ENCODE results near the gene SLC44A3. TPM values are rescaled to one million over a fixed set of nuclear protein-coding genes. Genes with fewer than 3 reads are reported as not detected.
A peak's percentile ranks its signal among the peaks of the same experiment; 100 is the strongest.

Gene SLC44A3
- total and polyA plus RNA-seq, 2 of the 8 experiments (the other 6 are each of a cell fraction or from before 2014, with no cell fraction given): 4.2 to 5.0 TPM

- no peak for TF ChIP-seq SUZ12 (IDR thresholded peaks at IDR 0.05; ENCODE audit: low read length)
- no peak for TF ChIP-seq TCF12 (IDR thresholded peaks at IDR 0.05; ENCODE audit: low read depth, low read length)
- peak; percentile 24 for TF ChIP-seq PHF8 (conservative IDR thresholded peaks at IDR 0.05; ENCODE audit: low read depth, low read length)
- no peak for TF ChIP-seq TEAD4 (IDR thresholded peaks at IDR 0.05; ENCODE audit: low read depth, low read length)
- TF ChIP-seq TBP (IDR thresholded peaks at IDR 0.05; ENCODE audit: low read depth, low read length): no peak
- TF ChIP-seq ATF2 (IDR thresholded peaks at IDR 0.05; ENCODE audit: low read length): no peak
- TF ChIP-seq HDAC6 (IDR thresholded peaks at IDR 0.05; ENCODE audit: low read depth, low read length): no peak
- TF ChIP-seq NRF1 (IDR thresholded peaks at IDR 0.05; ENCODE audit: low read depth, low read length): no peak
- TF ChIP-seq EGR1 (IDR thresholded peaks at IDR 0.05; ENCODE audit: borderline replicate concordance, low read depth, low read length): no peak
- no peak for TF ChIP-seq SP4 (IDR thresholded peaks at IDR 0.05; ENCODE audit: low read length)
- no peak for TF ChIP-seq RXRA (IDR thresholded peaks at IDR 0.05; ENCODE audit: insufficient read depth, low read depth, low read length)
- TF ChIP-seq USF2 (IDR thresholded peaks at IDR 0.05; ENCODE audit: low read length): no peak; the same call in 1 of the 2 replicates
- no peak for TF ChIP-seq POLR2AphosphoS5 (IDR thresholded peaks at IDR 0.05; ENCODE audit: low read depth, low read length)
- no peak for TF ChIP-seq RNF2 (IDR thresholded peaks at IDR 0.05; ENCODE audit: borderline replicate concordance, low read depth, low read length, missing control alignments, poor library complexity, severe bottlenecking)
- TF ChIP-seq CBX8 (IDR thresholded peaks at IDR 0.05; ENCODE audit: borderline replicate concordance, low read depth, low read length): no peak
Measured at GRCh38 chr1:94926126-94926914, 106.2 kb downstream of the SLC44A3 start (continued).

All from H1 (cell line).